ENCODE measurements around the gene ITPR3.

GRCh38 chr6:33738879-33739278 is 117.8 kb downstream of the ITPR3 start:
- TF ChIP-seq ZFYVE20 (CRISPR knock-in tag; IDR thresholded peaks at IDR 0.05; ENCODE audit: borderline replicate concordance, low read depth) (no peak), PBX2 (CRISPR knock-in tag; IDR thresholded peaks at IDR 0.05) (no peak), ZNF331 (CRISPR knock-in tag; IDR thresholded peaks at IDR 0.05) (no peak), NFRKB (IDR thresholded peaks at IDR 0.05) (no peak), SMAD9 (CRISPR knock-in tag; IDR thresholded peaks at IDR 0.05) (no peak), ZBTB38 (CRISPR knock-in tag; IDR thresholded peaks at IDR 0.05) (no peak)
- TF ChIP-seq, protein P1, sequence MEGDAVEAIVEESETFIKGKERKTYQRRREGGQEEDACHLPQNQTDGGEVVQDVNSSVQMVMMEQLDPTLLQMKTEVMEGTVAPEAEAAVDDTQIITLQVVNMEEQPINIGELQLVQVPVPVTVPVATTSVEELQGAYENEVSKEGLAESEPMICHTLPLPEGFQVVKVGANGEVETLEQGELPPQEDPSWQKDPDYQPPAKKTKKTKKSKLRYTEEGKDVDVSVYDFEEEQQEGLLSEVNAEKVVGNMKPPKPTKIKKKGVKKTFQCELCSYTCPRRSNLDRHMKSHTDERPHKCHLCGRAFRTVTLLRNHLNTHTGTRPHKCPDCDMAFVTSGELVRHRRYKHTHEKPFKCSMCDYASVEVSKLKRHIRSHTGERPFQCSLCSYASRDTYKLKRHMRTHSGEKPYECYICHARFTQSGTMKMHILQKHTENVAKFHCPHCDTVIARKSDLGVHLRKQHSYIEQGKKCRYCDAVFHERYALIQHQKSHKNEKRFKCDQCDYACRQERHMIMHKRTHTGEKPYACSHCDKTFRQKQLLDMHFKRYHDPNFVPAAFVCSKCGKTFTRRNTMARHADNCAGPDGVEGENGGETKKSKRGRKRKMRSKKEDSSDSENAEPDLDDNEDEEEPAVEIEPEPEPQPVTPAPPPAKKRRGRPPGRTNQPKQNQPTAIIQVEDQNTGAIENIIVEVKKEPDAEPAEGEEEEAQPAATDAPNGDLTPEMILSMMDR (CRISPR knock-in tag; IDR thresholded peaks at IDR 0.05) = no peak
- TF ChIP-seq, protein P2, sequence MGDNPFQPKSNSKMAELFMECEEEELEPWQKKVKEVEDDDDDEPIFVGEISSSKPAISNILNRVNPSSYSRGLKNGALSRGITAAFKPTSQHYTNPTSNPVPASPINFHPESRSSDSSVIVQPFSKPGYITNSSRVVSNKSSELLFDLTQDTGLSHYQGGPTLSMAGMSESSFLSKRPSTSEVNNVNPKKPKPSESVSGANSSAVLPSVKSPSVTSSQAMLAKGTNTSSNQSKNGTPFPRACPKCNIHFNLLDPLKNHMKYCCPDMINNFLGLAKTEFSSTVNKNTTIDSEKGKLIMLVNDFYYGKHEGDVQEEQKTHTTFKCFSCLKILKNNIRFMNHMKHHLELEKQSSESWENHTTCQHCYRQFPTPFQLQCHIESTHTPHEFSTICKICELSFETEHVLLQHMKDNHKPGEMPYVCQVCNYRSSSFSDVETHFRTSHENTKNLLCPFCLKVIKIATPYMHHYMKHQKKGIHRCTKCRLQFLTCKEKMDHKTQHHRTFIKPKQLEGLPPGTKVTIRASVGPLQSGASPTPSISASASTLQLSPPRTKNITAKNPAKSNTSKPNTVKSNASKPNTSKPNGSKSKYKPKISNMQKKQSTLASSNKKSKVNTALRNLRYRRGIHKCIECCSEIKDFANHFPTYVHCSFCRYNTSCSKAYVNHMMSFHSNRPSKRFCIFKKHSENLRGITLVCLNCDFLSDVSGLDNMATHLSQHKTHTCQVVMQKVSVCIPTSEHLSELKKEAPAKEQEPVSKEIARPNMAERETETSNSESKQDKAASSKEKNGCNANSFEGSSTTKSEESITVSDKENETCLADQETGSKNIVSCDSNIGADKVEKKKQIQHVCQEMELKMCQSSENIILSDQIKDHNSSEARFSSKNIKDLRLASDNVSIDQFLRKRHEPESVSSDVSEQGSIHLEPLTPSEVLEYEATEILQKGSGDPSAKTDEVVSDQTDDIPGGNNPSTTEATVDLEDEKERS (CRISPR knock-in tag; IDR thresholded peaks at IDR 0.05) = no peak

Measured in HepG2 (cell line).